H1 (cell line): ENCODE data around the gene RYR3. TPM values are rescaled to one million over a fixed set of nuclear protein-coding genes. Genes with fewer than 3 reads are reported as not detected.

Source experiments
- CTCF ChIA-PET: fragments of 300-600 bp; sonication (Branson Sonifier 250); formaldehyde crosslinking; loops from one replicate; lab custom pipeline; 2021; ENCODE audit not compliant: partially characterized antibody; lab: Charles Lee
- POLR2A ChIA-PET: fragments of 300-600 bp; sonication (Branson Sonifier 250); formaldehyde crosslinking; loops from one replicate; lab custom pipeline; 2021; ENCODE audit warnings: inconsistent platforms; ENCODE audit not compliant: partially characterized antibody; lab: Charles Lee
- DNase-seq, 2 experiments: peaks; one replicate each; pipeline versions ENCODE4 v3.0.0 to v3.0.0-alpha.2; 2010 to 2022; ENCODE audit warnings: low spot score in 2 of 2, low read depth in 1 of 2, mixed read lengths in 1 of 2
- FAIRE-seq: peaks from 2 replicates; lab custom pipeline; 2011; peaks lifted over from hg19 to GRCh38; lab: Jason Lieb, UNC
- H2AFZ ChIP-seq: 2 replicates; pipeline ENCODE4 v1.8.1; 2012; ENCODE audit warnings: low read length, inconsistent platforms
- H2AK5ac ChIP-seq: 2 replicates; pipeline ENCODE4 v1.6.1; 2013; ENCODE audit warnings: low read depth, low read length
- H2BK120ac ChIP-seq: replicated peaks from 2 replicates; pipeline ENCODE3; 2013; ENCODE audit warnings: low read depth, low read length, inconsistent platforms
- H2BK12ac ChIP-seq: 2 replicates; pipeline ENCODE4 v1.6.1; 2013; ENCODE audit warnings: low read depth, low read length
- H2BK15ac ChIP-seq: 2 replicates; pipeline ENCODE4 v1.6.1; 2013; ENCODE audit warnings: low read length
- H2BK20ac ChIP-seq: 2 replicates; pipeline ENCODE4 v1.6.1; 2013; ENCODE audit warnings: low read length
- H2BK5ac ChIP-seq: 2 replicates; pipeline ENCODE4 v1.6.1; 2013; ENCODE audit warnings: low read depth, low read length
- H3K14ac ChIP-seq: 2 replicates; pipeline ENCODE4 v1.6.1; 2013; ENCODE audit warnings: inconsistent platforms; ENCODE audit not compliant: insufficient read length
- H3K18ac ChIP-seq: 2 replicates; pipeline ENCODE4 v1.6.1; 2013; ENCODE audit warnings: low read length; ENCODE audit errors: extremely low read depth
- H3K23ac ChIP-seq: 2 replicates; pipeline ENCODE4 v1.6.1; 2013; ENCODE audit warnings: inconsistent platforms; ENCODE audit not compliant: insufficient read length
- H3K23me2 ChIP-seq: 2 replicates; pipeline ENCODE4 v1.6.1; 2013; ENCODE audit warnings: low read depth, low read length
- H3K27ac ChIP-seq: 2 replicates; pipeline ENCODE4 v1.6.1; 2011; ENCODE audit warnings: low read depth, low read length, inconsistent platforms
- H3K27me3 ChIP-seq, 4 experiments: replicated peaks in 1 of 4; 1 replicate in 1 of 4; 2 replicates in 3 of 4; pipeline versions ENCODE4 v1.6.1 to v1.8.1; 2011 to 2013; ENCODE audit warnings: low read length in 3 of 4, mild to moderate bottlenecking in 3 of 4, inconsistent platforms in 2 of 4, mixed read lengths in 2 of 4, moderate library complexity in 1 of 4; ENCODE audit not compliant: control insufficient read depth in 3 of 4, insufficient read depth in 3 of 4; ENCODE audit errors: extremely low read depth in 1 of 4
- H3K36me3 ChIP-seq, 4 experiments: 2 replicates each; pipeline versions ENCODE4 v1.6.1 to v1.8.1; 2011 to 2013; ENCODE audit warnings: mild to moderate bottlenecking in 4 of 4, low read length in 3 of 4, moderate library complexity in 2 of 4, control low read depth in 1 of 4, inconsistent platforms in 1 of 4; ENCODE audit not compliant: insufficient read depth in 4 of 4, control insufficient read depth in 2 of 4
- H3K4ac ChIP-seq: replicated peaks from 2 replicates; pipeline ENCODE3; 2013; ENCODE audit warnings: low read length, low read depth, mixed read lengths, inconsistent platforms; ENCODE audit not compliant: insufficient read length
- H3K4me1 ChIP-seq, 4 experiments: replicated peaks in 1 of 4; 1 replicate in 1 of 4; 2 replicates in 3 of 4; pipeline versions ENCODE4 v1.6.1 to v1.8.1; 2011 to 2013; ENCODE audit warnings: low read length in 3 of 4, inconsistent platforms in 2 of 4, mixed read lengths in 1 of 4; ENCODE audit not compliant: insufficient read depth in 4 of 4, control insufficient read depth in 3 of 4
- H3K4me2 ChIP-seq, 2 experiments: 2 replicates each; pipeline versions ENCODE4 v1.6.1 to v1.8.1; 2011 to 2013; ENCODE audit warnings: low read depth in 2 of 2, low read length in 2 of 2, control low read depth in 1 of 2, inconsistent platforms in 1 of 2, mild to moderate bottlenecking in 1 of 2; ENCODE audit not compliant: insufficient read depth in 1 of 2
- H3K4me3 ChIP-seq, 4 experiments: fragments of 200-600, 300-600 bp in 1 of 4; sonication (generic), shearing (Covaris generic), sonication (Bioruptor Twin) in 1 of 4; 2 replicates each; pipeline versions ENCODE4 v1.5.1 to v1.8.1; 2011 to 2016; ENCODE audit warnings: low read length in 4 of 4, low read depth in 3 of 4, control low read depth in 2 of 4, inconsistent platforms in 2 of 4, mild to moderate bottlenecking in 2 of 4, mixed read lengths in 1 of 4, moderate library complexity in 1 of 4; ENCODE audit not compliant: insufficient read depth in 2 of 4; ENCODE audit errors: extremely low read depth in 1 of 4
- H3K56ac ChIP-seq: replicated peaks from 2 replicates; pipeline ENCODE3; 2013; ENCODE audit warnings: low read depth, mild to moderate bottlenecking, mixed read lengths, low read length, inconsistent platforms; ENCODE audit not compliant: insufficient read length
- H3K79me1 ChIP-seq: 2 replicates; pipeline ENCODE4 v1.6.1; 2013; ENCODE audit warnings: low read depth, low read length, control low read depth
- H3K79me2 ChIP-seq, 2 experiments: 2 replicates each; pipeline versions ENCODE4 v1.6.1 to v1.8.1; 2012 to 2013; ENCODE audit warnings: low read length in 2 of 2, mild to moderate bottlenecking in 2 of 2, inconsistent platforms in 1 of 2; ENCODE audit not compliant: insufficient read depth in 2 of 2, control insufficient read depth in 1 of 2
- H3K9ac ChIP-seq, 4 experiments: replicated peaks in 1 of 4; 1 replicate in 1 of 4; 2 replicates in 3 of 4; pipeline versions ENCODE4 v1.6.1 to v1.8.1; 2011 to 2013; ENCODE audit warnings: low read depth in 3 of 4, low read length in 3 of 4, control low read depth in 2 of 4, mild to moderate bottlenecking in 2 of 4, moderate library complexity in 2 of 4, inconsistent platforms in 1 of 4; ENCODE audit errors: extremely low read depth in 1 of 4
- H3K9me3 ChIP-seq, 2 experiments: 2 replicates each; pipeline versions ENCODE4 v1.6.1 to v1.8.1; 2012 to 2013; ENCODE audit warnings: mild to moderate bottlenecking in 2 of 2, moderate library complexity in 2 of 2, control low read depth in 1 of 2, inconsistent platforms in 1 of 2, low read depth in 1 of 2, low read length in 1 of 2, mixed read lengths in 1 of 2; ENCODE audit not compliant: insufficient read depth in 2 of 2
- H4K20me1 ChIP-seq, 2 experiments: replicated peaks in 1 of 2; 2 replicates each; pipeline versions ENCODE3 to v1.8.1; 2011 to 2013; ENCODE audit warnings: inconsistent platforms in 2 of 2, low read length in 2 of 2, mild to moderate bottlenecking in 1 of 2; ENCODE audit not compliant: insufficient read depth in 2 of 2, control insufficient read depth in 1 of 2
- H4K5ac ChIP-seq: 2 replicates; pipeline ENCODE4 v1.6.1; 2013; ENCODE audit warnings: low read length, low read depth, mixed read lengths, inconsistent platforms; ENCODE audit not compliant: insufficient read length
- H4K8ac ChIP-seq: 2 replicates; pipeline ENCODE4 v1.8.0; 2013; ENCODE audit warnings: mild to moderate bottlenecking, moderate library complexity, low read length, inconsistent platforms; ENCODE audit not compliant: insufficient read depth; ENCODE audit errors: extremely low read depth
- H4K91ac ChIP-seq: replicated peaks from 2 replicates; pipeline ENCODE3; 2013; ENCODE audit warnings: low read length, mixed read lengths, inconsistent platforms; ENCODE audit not compliant: insufficient read length
- CTCF ChIP-seq, 3 experiments: IDR thresholded peaks; 1 replicate in 2 of 3; 2 replicates in 1 of 3; pipeline versions ENCODE4 v1.5.1 to v1.6.1; 2011; ENCODE audit warnings: low read length in 3 of 3, mild to moderate bottlenecking in 3 of 3, inconsistent platforms in 2 of 3, low read depth in 1 of 3, moderate library complexity in 1 of 3; ENCODE audit not compliant: insufficient read depth in 1 of 3; ENCODE audit errors: control extremely low read depth in 1 of 3
- RAD21 ChIP-seq, 2 experiments: IDR thresholded peaks in 1 of 2; conservative IDR thresholded peaks in 1 of 2; 2 replicates each; pipeline ENCODE4 v1.6.1; 2011; ENCODE audit warnings: low read depth in 2 of 2, low read length in 2 of 2, improper control_type of control experiment in 1 of 2, inconsistent platforms in 1 of 2, mild to moderate bottlenecking in 1 of 2, moderate library complexity in 1 of 2
- RNF2 ChIP-seq: fragments of 200-900, 300-1000 bp; sonication (generic); IDR thresholded peaks from 2 replicates; pipeline ENCODE4 v1.7.1; 2016; ENCODE audit warnings: borderline replicate concordance, low read depth, mild to moderate bottlenecking, antibody characterized with exemption, low read length; ENCODE audit not compliant: poor library complexity, severe bottlenecking; ENCODE audit errors: missing control alignments
- WGBS, 2 experiments: shearing (Covaris generic) in 1 of 2; methylation state at CpG; one replicate each; pipeline versions ENCODE4 v1.1.6 to v1.1.7; 2013 to 2015; ENCODE audit warnings: low lambda C conversion rate in 2 of 2, mixed read lengths in 2 of 2, inconsistent platforms in 1 of 2, low coverage in 1 of 2, missing lambda C conversion rate in 1 of 2; ENCODE audit not compliant: insufficient replicate concordance in 2 of 2, insufficient coverage in 1 of 2, insufficient read length in 1 of 2; ENCODE audit errors: extremely low coverage in 1 of 2, missing lambda C conversion rate in 1 of 2; 5-methylcytosine and 5-hydroxymethylcytosine counted together
- polyA plus RNA-seq, 7 experiments: library from polyadenylated mRNA; depleted of rRNA in 3 of 7; stranded (reverse) in 5 of 7; unstranded in 2 of 7; fragments of >200 nt in 5 of 7; fragments of 200-250 nt in 2 of 7; gene quantifications; 1 replicate in 5 of 7; 2 replicates in 1 of 7; 4 replicates in 1 of 7; pipeline versions ENCODE4 v1.2.1 to v1.2.3, GENCODE V29; 2011 to 2013; ENCODE audit warnings: missing spikeins in 2 of 7, mixed read lengths in 2 of 7
- total RNA-seq: library from RNA; stranded (reverse); fragmentation: NEBNext Ultra II Directional; extraction: Animal tissue kit (Norgen Biotek cat#: 25700); gene quantifications from 2 replicates; pipeline ENCODE4 v1.2.1, GENCODE V29; 2021

The RYR3 gene
- total and polyA plus RNA-seq, 2 of the 8 experiments (the other 6 are each of a cell fraction or from before 2014, with no cell fraction given): 0.33 to 3.4 TPM

- Histone ChIP-seq H2BK20ac (no peak overlapping the region), H3K27ac (no peak overlapping the region), H2BK120ac (no peak overlapping the region), H3K56ac (no peak overlapping the region), H3K4me1 (peaks cover 0 to 4% (median 0%) of the 10 kb centered on the region in 4 experiments; a peak in 4 of 7 replicates), H2AFZ (no peak overlapping the region), H2BK12ac (no peak overlapping the region), H3K36me3 (no peaks in the 10 kb centered on the region), H3K4ac (no peak overlapping the region), H3K23me2 (no peaks in the 10 kb centered on the region), H3K14ac (no peak overlapping the region), H3K18ac (no peak overlapping the region), H2AK5ac (no peak overlapping the region), H3K9ac (no peak overlapping the region), H3K4me2 (no peak overlapping the region), H3K79me2 (no peaks in the 10 kb centered on the region), H3K23ac (no peak overlapping the region), H3K4me3 (no peak overlapping the region), H2BK15ac (no peak overlapping the region), H4K5ac (no peak overlapping the region), H4K8ac (no peak overlapping the region), H2BK5ac (no peak overlapping the region), H3K79me1 (no peaks in the 10 kb centered on the region), H3K27me3 (no peaks in the 10 kb centered on the region), H4K20me1 (no peaks in the 10 kb centered on the region), H4K91ac (no peak overlapping the region), H3K9me3 (no peaks in the 10 kb centered on the region)
- DNase-seq (no peak), FAIRE-seq (peak; percentile 58)
- WGBS, 2 experiments: 79% methylated on average over 14 of the region's 14 CpGs; no CpG with 5 or more reads in 1 of the 2 experiments
- ChIA-PET POLR2A (interaction anchor here (1.4 kb wide), 1 partner anchor 407 kb away, joined by 3 read pairs; no protein-coding TSS in a partner anchor), CTCF (interaction anchor here (0.7 to 4.3 kb wide), 62 partner anchors 9 to 602 kb away, joined by 3 to 81 read pairs (median 5); partner anchors contain the start of genes FMN1 and RYR3)
- no peak for TF ChIP-seq RNF2
- peak; percentile 46 to 53 for TF ChIP-seq RAD21 (IDR thresholded peaks at IDR 0.05 in 1 of 2, conservative IDR thresholded peaks at IDR 0.05 in 1 of 2; ENCODE audit: low read depth in 2 of 2, low read length in 2 of 2)
- TF ChIP-seq CTCF (IDR thresholded peaks at IDR 0.05; ENCODE audit: control extremely low read depth in 1 of 3, insufficient read depth in 1 of 3, low read depth in 1 of 3, low read length in 3 of 3): peak in 2 of 3 experiments; percentile 21 to 47; a peak in 2 of 4 replicates
Measured at GRCh38 chr15:33699691-33700447, 389.1 kb downstream of the RYR3 start.
